ENCODE measurements around the gene GIMAP8.
"Not testable (repeated sequence)": the region's sequence is repeated elsewhere in the genome, so short reads cannot be mapped to it uniquely, and the experiment has no call there.

GIMAP8 gene

DNA sequence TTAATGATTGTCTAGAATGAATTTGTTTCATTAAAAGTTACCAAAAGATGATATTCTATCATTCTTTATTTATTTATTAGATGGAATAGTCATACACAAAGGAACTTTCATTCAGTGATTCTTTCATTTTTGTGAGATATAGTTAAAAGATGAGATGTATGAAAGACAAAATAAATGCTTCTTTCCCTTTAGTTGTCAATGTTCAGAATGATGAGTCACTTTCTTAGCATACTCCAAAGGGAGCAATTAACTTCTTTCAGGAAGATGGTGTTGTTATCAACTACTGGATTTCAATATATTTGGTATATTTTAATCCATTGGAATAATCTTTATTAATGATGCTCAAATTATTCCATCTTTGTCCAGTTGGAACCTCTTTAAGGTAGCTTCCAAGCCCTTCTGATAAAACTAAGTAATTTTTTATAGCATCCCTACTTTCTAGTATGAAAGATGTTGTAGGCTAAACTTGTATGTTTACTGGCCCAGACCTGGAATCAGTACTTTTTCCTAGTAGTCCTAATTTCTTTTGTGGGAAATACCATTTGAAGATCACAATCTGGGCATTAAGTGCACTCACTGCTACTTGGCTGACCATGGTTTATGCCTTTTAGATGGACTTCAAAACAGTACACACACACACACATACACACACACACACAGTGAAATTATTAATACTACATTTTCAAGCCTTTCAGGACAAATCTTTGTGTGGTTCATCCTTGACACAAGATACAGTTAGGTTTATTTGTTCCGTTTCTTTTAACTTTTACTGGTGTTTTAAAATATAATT lies 66.7 kb downstream of the GIMAP8 start:
- DNase-seq: no peak

DNA sequence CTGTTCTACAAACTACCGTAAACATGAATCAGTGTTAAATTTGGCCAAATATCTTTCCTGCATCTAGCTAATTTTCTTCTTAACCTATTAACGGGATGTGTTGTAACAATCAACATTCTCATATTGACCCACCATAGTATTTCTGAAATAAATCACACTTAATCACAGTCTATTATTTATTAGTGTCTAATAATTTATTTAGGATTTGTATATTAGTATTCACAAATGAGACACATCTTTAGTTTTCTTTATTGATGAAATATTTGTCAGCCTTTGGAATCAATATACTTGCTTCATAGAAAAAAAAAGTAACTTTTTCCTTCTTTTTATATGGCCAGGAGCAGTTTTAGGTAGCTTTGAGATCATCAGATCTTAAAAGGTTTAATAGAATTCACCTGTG lies 68.9 kb downstream of the GIMAP8 start:
- no peak for DNase-seq

DNA sequence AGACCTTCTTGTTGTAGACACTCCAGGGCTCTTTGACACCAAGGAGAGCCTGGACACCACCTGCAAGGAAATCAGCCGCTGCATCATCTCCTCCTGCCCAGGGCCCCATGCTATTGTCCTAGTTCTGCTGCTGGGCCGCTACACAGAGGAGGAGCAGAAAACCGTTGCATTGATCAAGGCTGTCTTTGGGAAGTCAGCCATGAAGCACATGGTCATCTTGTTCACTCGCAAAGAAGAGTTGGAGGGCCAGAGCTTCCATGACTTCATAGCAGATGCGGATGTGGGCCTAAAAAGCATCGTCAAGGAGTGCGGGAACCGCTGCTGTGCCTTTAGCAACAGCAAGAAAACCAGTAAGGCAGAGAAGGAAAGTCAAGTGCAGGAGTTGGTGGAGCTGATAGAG lies 69.7 kb downstream of the GIMAP8 start:
- no peak for DNase-seq

DNA sequence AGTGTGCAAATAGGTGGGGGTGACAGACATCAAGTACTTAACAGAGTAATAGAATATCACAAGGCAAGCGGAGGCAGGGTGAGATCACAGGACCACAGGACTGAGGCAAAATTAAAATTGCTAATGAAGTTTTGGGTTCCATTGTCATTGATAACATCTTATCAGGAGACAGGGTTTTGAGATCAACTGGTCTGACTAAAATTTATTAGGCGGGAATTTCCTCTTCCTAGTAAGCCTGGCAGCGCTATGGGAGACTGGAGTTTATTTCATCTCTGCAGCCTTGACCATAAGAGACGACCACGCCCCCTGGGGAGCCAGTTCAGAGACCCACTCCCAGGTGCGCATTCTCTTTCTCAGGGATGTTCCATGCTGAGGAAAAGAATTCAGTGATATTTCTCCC lies 72.5 kb downstream of the GIMAP8 start:
- not testable (repeated sequence) for DNase-seq

DNA sequence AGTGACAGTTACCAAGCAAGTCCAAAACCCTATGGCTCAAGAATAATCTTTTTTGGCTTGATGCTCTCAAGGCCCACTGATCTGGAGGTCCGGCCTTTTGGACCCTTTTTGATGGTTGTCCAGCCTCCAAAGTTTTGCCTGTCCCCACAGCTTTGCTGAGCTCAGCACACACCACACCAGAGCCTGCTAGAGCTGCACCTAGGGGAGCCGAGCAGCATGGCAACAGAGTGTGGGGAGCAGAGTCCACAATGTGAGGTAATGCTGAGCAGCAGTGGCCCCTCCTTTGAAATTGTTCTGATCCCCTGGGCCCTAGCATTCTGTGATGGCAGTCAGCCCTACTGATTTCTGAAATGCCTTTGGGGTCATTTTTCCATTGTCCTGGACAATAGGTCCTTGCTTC lies 73.6 kb downstream of the GIMAP8 start:
- no peak for DNase-seq
